GM12892 (cell line): ENCODE data around the gene LMAN2.

Experiments
- POLR2A ChIP-seq: IDR thresholded peaks from 2 replicates; pipeline ENCODE4 v1.6.1; 2011; ENCODE audit warnings: low read depth, low read length, control low read depth
- POLR2AphosphoS5 ChIP-seq: IDR thresholded peaks from 2 replicates; pipeline ENCODE4 v1.6.1; 2011; ENCODE audit warnings: low read depth, low read length, control low read depth
- TAF1 ChIP-seq: IDR thresholded peaks from 2 replicates; pipeline ENCODE4 v1.6.1; 2011; ENCODE audit warnings: low read depth, mild to moderate bottlenecking, control low read depth, low read length, borderline replicate concordance

GRCh38 chr5:177302354-177303110 is 48.9 kb downstream of the LMAN2 start:
- TF ChIP-seq POLR2A (no peak; the same call in 1 of the 2 replicates), POLR2AphosphoS5 (no peak; the same call in 1 of the 2 replicates), TAF1 (no peak)
